Forelimb muscle (tissue), 1 donor: Measurements from ENCODE around the gene SEC61B. TPM values are rescaled to one million over a fixed set of nuclear protein-coding genes. Genes with fewer than 3 reads are reported as not detected.
"Not testable (repeated sequence)": the region's sequence is repeated elsewhere in the genome, so short reads cannot be mapped to it uniquely, and the experiment has no call there.

ENCODE experiments used
- DNase-seq: peaks from one replicate; pipeline ENCODE4 v3.0.0-alpha.2; 2013; ENCODE audit warnings: low read depth
- polyA plus RNA-seq: library from polyadenylated mRNA; unstranded; fragments of 120-200 nt; gene quantifications from one replicate; pipeline ENCODE4 v1.2.1, GENCODE V29; 2013; ENCODE audit not compliant: insufficient read length

Gene SEC61B
- polyA plus RNA-seq, 1 donor = 75.3 TPM

- not testable (repeated sequence) for DNase-seq
These were observed 15.8 kb downstream of the SEC61B start for GRCh38 chr9:99237849-99238248.

GRCh38 chr9:99238331-99238730, 16.2 kb downstream of the SEC61B start:
- no peak for DNase-seq

GRCh38 chr9:99239341-99240060, 17.4 kb downstream of the SEC61B start:
- DNase-seq = no peak

GRCh38 chr9:99241106-99241505, 19.0 kb downstream of the SEC61B start:
- DNase-seq = no peak

- DNase-seq = no peak
These were observed 22.5 kb downstream of the SEC61B start for GRCh38 chr9:99244344-99245260.

GRCh38 chr9:99249619-99250018, 27.5 kb downstream of the SEC61B start:
- DNase-seq = no peak

- no peak for DNase-seq
These were observed 29.1 kb downstream of the SEC61B start for GRCh38 chr9:99251157-99251556.

GRCh38 chr9:99253134-99253533, 31.1 kb downstream of the SEC61B start:
- DNase-seq = no peak

GRCh38 chr9:99253772-99254431, 31.8 kb downstream of the SEC61B start:
- no peak for DNase-seq

- DNase-seq = no peak
These were observed 33.6 kb downstream of the SEC61B start for GRCh38 chr9:99255651-99256050.

- DNase-seq = no peak
These were observed 35.8 kb downstream of the SEC61B start for GRCh38 chr9:99257723-99258389.

- no peak for DNase-seq
These were observed 37.3 kb downstream of the SEC61B start for GRCh38 chr9:99259231-99259918.

GRCh38 chr9:99261923-99262322, 39.8 kb downstream of the SEC61B start:
- DNase-seq = no peak

- no peak for DNase-seq
These were observed 40.9 kb downstream of the SEC61B start for GRCh38 chr9:99262949-99263418.

- no peak for DNase-seq
These were observed 42.1 kb downstream of the SEC61B start for GRCh38 chr9:99264070-99264680.

GRCh38 chr9:99265691-99266090, 43.6 kb downstream of the SEC61B start:
- no peak for DNase-seq

GRCh38 chr9:99266255-99267023, 44.4 kb downstream of the SEC61B start:
- no peak for DNase-seq

GRCh38 chr9:99269416-99269815, 47.3 kb downstream of the SEC61B start:
- no peak for DNase-seq

GRCh38 chr9:99270491-99270890, 48.4 kb downstream of the SEC61B start:
- no peak for DNase-seq

- no peak for DNase-seq
These were observed 50.8 kb downstream of the SEC61B start for GRCh38 chr9:99272836-99273235.
